OCI-LY3 (cell line): ENCODE data around the gene ZNF580.

Experiments
- H2AFZ ChIP-seq: fragments of 200-600, 300-600 bp; shearing (Covaris generic); 2 replicates; pipeline ENCODE4 v1.6.0; 2014; ENCODE audit warnings: antibody characterized with exemption, low read depth, low read length
- H3K27ac ChIP-seq: fragments of 200-600, 300-600 bp; sonication (generic); 2 replicates; pipeline ENCODE4 v1.5.1; 2014; ENCODE audit warnings: mild to moderate bottlenecking, low read length, moderate library complexity, mixed read lengths
- H3K27me3 ChIP-seq: fragments of 200-600, 300-600 bp; sonication (generic); 2 replicates; pipeline ENCODE4 v1.6.1; 2014; ENCODE audit warnings: low read depth, low read length, mixed read lengths
- H3K36me3 ChIP-seq: fragments of 200-600, 300-600 bp; sonication (generic); replicated peaks from 2 replicates; pipeline ENCODE3; 2014; ENCODE audit warnings: low read depth, low read length, mixed read lengths
- H3K4me1 ChIP-seq: fragments of 300-600, 200-600 bp; sonication (generic); 2 replicates; pipeline ENCODE4 v1.6.1; 2014; ENCODE audit warnings: low read length, mixed read lengths
- H3K4me2 ChIP-seq: fragments of 200-600, 300-600 bp; sonication (generic); 2 replicates; pipeline ENCODE4 v1.6.1; 2014; ENCODE audit warnings: low read length, mixed read lengths
- H3K4me3 ChIP-seq: fragments of 300-600, 200-600 bp; sonication (generic); 2 replicates; pipeline ENCODE4 v1.5.1; 2014; ENCODE audit warnings: antibody characterized with exemption, mild to moderate bottlenecking, low read length, moderate library complexity
- H3K79me2 ChIP-seq: fragments of 300-600, 200-600 bp; shearing (Covaris generic); 2 replicates; pipeline ENCODE4 v1.6.1; 2014; ENCODE audit warnings: mild to moderate bottlenecking, low read length, mixed read lengths
- H3K9ac ChIP-seq: fragments of 300-600, 200-600 bp; shearing (Covaris generic); 2 replicates; pipeline ENCODE4 v1.6.0; 2014; ENCODE audit warnings: mild to moderate bottlenecking, low read length, moderate library complexity
- H3K9me3 ChIP-seq: fragments of 200-600, 300-600 bp; shearing (Covaris generic); 2 replicates; pipeline ENCODE4 v1.6.1; 2014; ENCODE audit warnings: low read length, mixed read lengths; ENCODE audit not compliant: insufficient read depth
- H4K20me1 ChIP-seq: fragments of 200-600, 300-600 bp; sonication (generic); 2 replicates; pipeline ENCODE4 v1.6.1; 2016; ENCODE audit warnings: low read length, mixed read lengths; ENCODE audit not compliant: insufficient read depth
- EZH2phosphoT487 ChIP-seq: fragments of 200-600 bp; shearing (Covaris generic); IDR thresholded peaks from 2 replicates; pipeline ENCODE4 v1.6.1; 2018; ENCODE audit warnings: antibody characterized with exemption, mixed run types, low read depth
- TF ChIP-seq, protein P1 (sequence below): fragments of 200-600, 300-600 bp; sonication (generic); IDR thresholded peaks from 2 replicates; pipeline ENCODE4 v1.5.1; 2014; ENCODE audit warnings: antibody characterized with exemption, low read length, low read depth

The ZNF580 gene

DNA sequence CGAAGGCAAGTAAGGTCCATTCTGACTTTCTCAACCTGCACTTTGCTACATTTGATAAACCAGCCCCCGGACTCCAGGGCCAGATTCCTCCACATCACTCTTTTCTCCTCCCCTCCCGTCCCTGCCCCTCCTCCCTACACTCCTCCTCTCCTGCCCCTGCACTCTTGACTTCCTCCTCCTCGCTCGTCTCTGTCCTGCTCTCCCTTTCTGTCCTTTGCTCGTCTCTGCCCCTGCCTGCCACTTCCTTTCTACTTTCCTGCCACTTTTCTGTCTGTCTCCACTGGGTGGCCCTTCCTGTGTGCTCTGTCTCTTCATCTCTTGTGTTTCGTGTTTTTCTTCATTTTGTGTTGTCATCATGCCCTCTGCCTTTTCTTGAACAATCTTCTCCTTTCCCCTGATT is 21.0 kb downstream of the ZNF580 start:
- Histone ChIP-seq H3K9ac (no peak overlapping the region), H3K9me3 (no peaks in the 10 kb centered on the region), H3K4me3 (no peak overlapping the region), H3K27ac (no peak overlapping the region), H3K27me3 (no peaks in the 10 kb centered on the region), H3K79me2 (peaks cover 98% of the 10 kb centered on the region), H3K4me2 (no peak overlapping the region), H2AFZ (no peak overlapping the region), H3K36me3 (peaks cover 85% of the 10 kb centered on the region), H4K20me1 (peaks cover 83% of the 10 kb centered on the region), H3K4me1 (peaks cover 29% of the 10 kb centered on the region)
- TF ChIP-seq, protein P1, sequence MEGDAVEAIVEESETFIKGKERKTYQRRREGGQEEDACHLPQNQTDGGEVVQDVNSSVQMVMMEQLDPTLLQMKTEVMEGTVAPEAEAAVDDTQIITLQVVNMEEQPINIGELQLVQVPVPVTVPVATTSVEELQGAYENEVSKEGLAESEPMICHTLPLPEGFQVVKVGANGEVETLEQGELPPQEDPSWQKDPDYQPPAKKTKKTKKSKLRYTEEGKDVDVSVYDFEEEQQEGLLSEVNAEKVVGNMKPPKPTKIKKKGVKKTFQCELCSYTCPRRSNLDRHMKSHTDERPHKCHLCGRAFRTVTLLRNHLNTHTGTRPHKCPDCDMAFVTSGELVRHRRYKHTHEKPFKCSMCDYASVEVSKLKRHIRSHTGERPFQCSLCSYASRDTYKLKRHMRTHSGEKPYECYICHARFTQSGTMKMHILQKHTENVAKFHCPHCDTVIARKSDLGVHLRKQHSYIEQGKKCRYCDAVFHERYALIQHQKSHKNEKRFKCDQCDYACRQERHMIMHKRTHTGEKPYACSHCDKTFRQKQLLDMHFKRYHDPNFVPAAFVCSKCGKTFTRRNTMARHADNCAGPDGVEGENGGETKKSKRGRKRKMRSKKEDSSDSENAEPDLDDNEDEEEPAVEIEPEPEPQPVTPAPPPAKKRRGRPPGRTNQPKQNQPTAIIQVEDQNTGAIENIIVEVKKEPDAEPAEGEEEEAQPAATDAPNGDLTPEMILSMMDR: no peak
- TF ChIP-seq EZH2phosphoT487: no peak

GRCh38 chr19:55663846-55664536 is 23.2 kb downstream of the ZNF580 start:
- H3K9ac ChIP-seq: no peak overlapping the region
- H3K36me3 ChIP-seq: peaks cover 87% of the 10 kb centered on the region
- H4K20me1 ChIP-seq: peaks cover 82% of the 10 kb centered on the region
- peaks cover 98% of the 10 kb centered on the region for H3K79me2 ChIP-seq
- H3K27ac ChIP-seq: no peak overlapping the region
- no peak overlapping the region for H2AFZ ChIP-seq
- H3K4me3 ChIP-seq: no peak overlapping the region
- no peaks in the 10 kb centered on the region for H3K27me3 ChIP-seq
- TF ChIP-seq, protein P1: no peak
- no peak for TF ChIP-seq EZH2phosphoT487
- H3K4me2 ChIP-seq: no peak overlapping the region
- H3K4me1 ChIP-seq: peaks cover 10% of the 10 kb centered on the region
- H3K9me3 ChIP-seq: no peaks in the 10 kb centered on the region

GRCh38 chr19:55666343-55667005 is 25.7 kb downstream of the ZNF580 start:
- peaks cover 98% of the 10 kb centered on the region for H3K79me2 ChIP-seq
- no peak for TF ChIP-seq EZH2phosphoT487
- TF ChIP-seq, protein P1: no peak
- H3K9ac ChIP-seq: no peak overlapping the region
- no peak overlapping the region for H3K27ac ChIP-seq
- H3K4me2 ChIP-seq: no peak overlapping the region
- H3K27me3 ChIP-seq: no peaks in the 10 kb centered on the region
- no peak overlapping the region for H2AFZ ChIP-seq
- no peak overlapping the region for H3K4me3 ChIP-seq
- peaks cover 79% of the 10 kb centered on the region for H3K36me3 ChIP-seq
- H4K20me1 ChIP-seq: peaks cover 82% of the 10 kb centered on the region
- no peaks in the 10 kb centered on the region for H3K9me3 ChIP-seq
- H3K4me1 ChIP-seq: no peaks in the 10 kb centered on the region

GRCh38 chr19:55667006-55667381 is 26.2 kb downstream of the ZNF580 start:
- H3K4me1 ChIP-seq: no peaks in the 10 kb centered on the region
- H2AFZ ChIP-seq: no peak overlapping the region
- no peak overlapping the region for H3K4me2 ChIP-seq
- H3K27ac ChIP-seq: no peak overlapping the region
- no peaks in the 10 kb centered on the region for H3K27me3 ChIP-seq
- no peak overlapping the region for H3K9ac ChIP-seq
- peaks cover 80% of the 10 kb centered on the region for H4K20me1 ChIP-seq
- no peaks in the 10 kb centered on the region for H3K9me3 ChIP-seq
- H3K36me3 ChIP-seq: peaks cover 74% of the 10 kb centered on the region
- H3K4me3 ChIP-seq: no peak overlapping the region
- TF ChIP-seq EZH2phosphoT487: no peak
- TF ChIP-seq, protein P1: no peak
- H3K79me2 ChIP-seq: peaks cover 98% of the 10 kb centered on the region
